PFSK-1 (cell line): Measurements from ENCODE around the gene TACO1.

Experiments used
- POLR2AphosphoS5 ChIP-seq: IDR thresholded peaks from 2 replicates; pipeline ENCODE4 v1.6.1; 2012; ENCODE audit warnings: low read depth, mild to moderate bottlenecking, control low read depth, low read length, moderate library complexity
- REST ChIP-seq, 2 experiments: IDR thresholded peaks; 2 replicates each; pipeline versions ENCODE4 v1.6.1 to v1.8.0; 2011 to 2012; ENCODE audit warnings: low read depth in 2 of 2, low read length in 2 of 2, control low read depth in 1 of 2, inconsistent platforms in 1 of 2, mild to moderate bottlenecking in 1 of 2, moderate library complexity in 1 of 2; ENCODE audit not compliant: insufficient read depth in 1 of 2
- SIN3A ChIP-seq: IDR thresholded peaks from 2 replicates; pipeline ENCODE4 v1.6.1; 2012; ENCODE audit warnings: mild to moderate bottlenecking, low read length, moderate library complexity, borderline replicate concordance; ENCODE audit not compliant: insufficient read depth
- TAF1 ChIP-seq: IDR thresholded peaks from 2 replicates; pipeline ENCODE4 v1.6.1; 2012; ENCODE audit warnings: low read length, control low read depth, borderline replicate concordance; ENCODE audit not compliant: insufficient read depth

GRCh38 chr17:63635290-63635689, 34.6 kb downstream of the TACO1 start:
- no peak for TF ChIP-seq POLR2AphosphoS5
- TF ChIP-seq SIN3A = no peak
- TF ChIP-seq REST (IDR thresholded peaks at IDR 0.05; ENCODE audit: insufficient read depth in 1 of 2, low read depth in 2 of 2, low read length in 2 of 2) = no peak
- TF ChIP-seq TAF1 = no peak
